Stimulated activated CD8-positive, alpha-beta memory T cell treated with anti-CD3 and anti-CD28 coated beads, Interleukin-12 subunit alpha, Interleukin-12 subunit beta, amount 100 ng/mL, for 1 hour (primary cell): ENCODE results near the gene MICAL3.

Experiments
- DNase-seq: peaks from one replicate; pipeline ENCODE4 v3.0.0-alpha.2; 2020; ENCODE audit warnings: low read depth

The MICAL3 gene

DNA sequence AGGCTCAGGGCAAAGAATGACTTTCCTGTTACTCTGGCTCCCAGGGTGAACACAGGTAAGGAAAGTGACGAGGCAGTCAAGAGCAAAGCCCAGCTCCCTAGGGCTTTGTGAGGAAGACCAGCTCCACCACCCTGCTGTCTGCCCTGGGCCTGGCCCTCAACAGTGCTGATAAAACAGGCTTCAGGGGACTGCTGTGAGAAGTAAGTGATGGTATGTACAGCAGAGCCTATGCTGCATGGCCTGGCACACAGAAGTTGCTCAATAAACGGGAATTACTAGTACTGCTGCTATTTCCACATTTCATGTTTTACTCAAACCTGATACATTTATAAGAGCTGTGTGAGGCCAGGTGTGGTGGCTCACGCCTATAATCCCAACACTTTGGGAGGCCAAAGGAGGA is 50.3 kb downstream of the MICAL3 start:
- no peak for DNase-seq

DNA sequence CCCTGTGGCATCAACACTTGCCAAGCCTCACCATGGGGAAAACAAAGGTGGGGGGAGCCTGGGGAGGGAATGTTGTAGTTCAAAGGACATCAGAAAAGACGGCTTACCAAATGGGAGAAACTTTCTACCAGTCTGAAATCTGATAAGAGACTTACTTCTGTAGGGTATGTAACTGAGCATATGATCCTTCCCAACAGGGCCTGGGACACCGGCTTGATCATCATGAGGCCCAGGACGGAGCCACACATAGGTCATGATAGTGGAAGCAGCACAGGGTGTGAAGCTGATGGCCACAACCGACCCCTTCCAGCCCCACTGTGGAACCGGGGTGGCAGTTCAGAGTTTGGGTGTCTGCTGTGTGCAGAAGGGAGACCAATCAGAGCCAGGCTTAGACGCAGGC is 51.1 kb downstream of the MICAL3 start:
- no peak for DNase-seq

DNA sequence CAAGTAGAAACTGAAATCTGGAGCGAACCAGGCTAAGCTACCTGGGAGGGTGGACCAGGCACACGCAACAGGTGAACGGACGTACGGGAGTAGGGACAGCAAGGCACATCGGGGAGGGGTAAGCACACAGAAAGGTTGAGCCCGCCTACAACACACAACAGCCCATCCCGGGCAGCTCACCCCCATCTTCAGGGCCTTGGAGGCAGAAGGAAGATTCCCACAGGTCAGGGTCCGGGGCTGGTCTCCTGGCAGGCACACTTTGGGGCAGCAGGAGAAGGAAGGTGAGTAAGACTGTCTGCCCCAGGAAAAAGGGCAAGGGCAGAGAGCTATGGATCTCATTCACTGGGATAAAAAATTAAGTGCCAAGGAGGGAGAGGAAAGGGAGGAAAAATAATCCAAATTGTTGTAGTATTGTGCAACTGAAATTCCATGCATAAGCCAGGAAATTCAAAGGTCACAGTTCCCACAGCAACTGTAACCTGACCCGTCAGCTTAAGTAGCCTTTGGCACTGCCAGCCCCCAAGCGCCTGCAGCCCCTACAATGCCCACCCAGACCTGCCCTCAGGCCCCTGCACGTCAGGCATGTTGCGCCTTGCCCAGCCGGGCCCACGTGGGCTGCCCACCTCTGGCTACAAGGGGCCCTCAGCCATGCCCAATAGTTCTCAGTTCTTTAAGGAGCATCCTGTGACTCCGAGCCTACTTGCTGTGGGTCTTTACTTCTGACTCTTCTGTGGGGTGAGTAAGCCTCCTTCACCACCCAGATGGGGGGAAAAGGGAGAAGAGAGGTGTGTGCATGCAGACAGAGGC is 51.8 kb downstream of the MICAL3 start:
- no peak for DNase-seq

DNA sequence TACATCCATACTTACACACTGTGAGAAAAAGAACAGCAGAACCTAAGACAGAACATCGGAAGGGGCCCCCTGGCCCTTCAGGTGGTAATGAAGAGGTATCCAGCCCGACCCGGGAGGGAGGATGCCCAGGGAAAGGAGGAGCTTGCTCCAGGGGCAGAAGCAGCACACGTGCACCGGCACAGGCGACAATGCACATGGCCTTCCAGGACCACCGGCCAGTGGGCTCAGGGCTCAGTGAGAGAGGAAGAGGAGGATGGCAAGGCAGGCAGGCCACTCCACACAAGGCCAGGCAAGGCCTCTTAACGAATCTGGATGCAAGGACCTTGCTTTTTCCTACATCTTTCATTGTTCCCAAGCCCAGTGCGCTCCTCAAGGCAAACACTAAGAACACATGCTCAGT is 52.6 kb downstream of the MICAL3 start:
- DNase-seq, result no peak

DNA sequence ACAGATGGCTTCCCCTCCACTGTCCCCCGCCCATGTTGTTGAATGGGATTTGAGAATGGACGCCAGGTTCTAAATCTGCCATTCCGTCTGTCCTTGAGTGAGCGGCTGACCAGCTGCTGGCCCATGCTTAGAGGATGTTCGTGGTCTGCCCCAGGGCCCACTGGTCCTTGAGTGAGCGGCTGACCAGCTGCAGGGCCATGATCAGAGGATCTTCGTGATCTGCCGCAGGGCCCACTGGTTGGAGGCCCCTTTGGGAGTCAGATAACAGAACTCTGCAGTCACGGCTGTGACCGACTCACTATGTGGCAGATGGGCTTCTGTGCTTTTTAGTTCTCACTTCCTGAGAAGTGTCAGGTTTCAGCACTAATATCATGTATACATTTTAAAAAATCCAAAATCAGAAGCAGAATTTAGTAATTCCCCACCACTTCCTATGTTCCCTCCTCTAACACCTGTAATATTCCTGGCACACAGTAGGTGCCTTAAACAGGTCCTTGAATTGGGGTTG is 54.1 kb downstream of the MICAL3 start:
- no peak for DNase-seq

DNA sequence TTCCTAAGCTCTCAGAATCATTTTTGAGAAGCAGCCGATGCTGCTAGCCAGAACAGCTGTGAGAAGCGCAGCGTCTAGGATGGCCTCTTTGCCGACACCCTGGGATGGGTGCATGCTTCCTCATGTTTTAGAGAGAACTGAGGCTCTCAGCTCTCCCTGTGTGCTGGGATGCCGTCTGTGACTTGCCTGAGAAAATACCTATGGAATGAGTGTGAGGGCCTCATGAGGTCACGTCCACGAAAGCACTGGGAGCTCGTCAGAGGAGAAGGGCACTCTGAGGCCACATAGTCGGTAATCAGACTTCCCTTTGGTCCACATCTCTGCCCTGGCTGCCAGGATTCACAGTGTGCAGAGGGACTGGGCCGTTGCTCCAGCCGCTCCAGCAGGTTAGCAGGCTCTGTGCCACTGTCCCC is 54.7 kb downstream of the MICAL3 start:
- no peak for DNase-seq

DNA sequence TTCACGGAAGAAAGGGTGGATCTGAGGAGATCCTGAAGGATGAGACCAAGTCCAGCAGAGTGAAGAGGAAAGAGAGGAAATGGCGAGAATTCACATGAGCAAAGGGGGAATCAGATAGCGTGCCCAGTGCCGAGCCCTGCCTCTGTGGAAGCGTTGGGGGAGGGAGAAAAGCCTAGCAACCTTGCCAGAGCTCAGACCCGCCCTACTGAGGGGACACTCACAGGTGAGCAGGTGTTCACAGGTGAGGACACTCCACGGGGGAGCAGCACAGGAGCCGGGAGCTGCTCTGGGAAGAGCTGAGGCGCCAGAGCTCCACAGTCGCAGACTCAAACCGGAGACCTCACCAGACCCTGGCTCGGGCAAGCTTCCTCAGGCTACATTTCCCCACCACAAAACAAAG is 56.2 kb downstream of the MICAL3 start:
- no peak for DNase-seq

DNA sequence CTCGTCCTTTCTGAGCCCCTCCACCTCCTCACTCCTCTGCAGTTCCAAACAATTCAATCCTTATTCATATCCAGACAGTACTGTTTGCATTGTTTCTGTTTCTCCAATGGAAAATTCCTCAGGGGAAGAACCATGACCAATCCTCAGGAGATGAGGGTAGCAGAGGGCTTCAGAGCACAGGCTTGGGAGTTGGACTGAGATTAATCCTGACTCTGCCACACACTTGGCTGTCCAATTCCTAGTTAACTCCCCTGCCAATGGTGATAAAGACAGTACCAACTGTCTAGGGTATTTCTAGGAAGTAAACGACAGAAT is 58.0 kb downstream of the MICAL3 start:
- DNase-seq, result no peak

DNA sequence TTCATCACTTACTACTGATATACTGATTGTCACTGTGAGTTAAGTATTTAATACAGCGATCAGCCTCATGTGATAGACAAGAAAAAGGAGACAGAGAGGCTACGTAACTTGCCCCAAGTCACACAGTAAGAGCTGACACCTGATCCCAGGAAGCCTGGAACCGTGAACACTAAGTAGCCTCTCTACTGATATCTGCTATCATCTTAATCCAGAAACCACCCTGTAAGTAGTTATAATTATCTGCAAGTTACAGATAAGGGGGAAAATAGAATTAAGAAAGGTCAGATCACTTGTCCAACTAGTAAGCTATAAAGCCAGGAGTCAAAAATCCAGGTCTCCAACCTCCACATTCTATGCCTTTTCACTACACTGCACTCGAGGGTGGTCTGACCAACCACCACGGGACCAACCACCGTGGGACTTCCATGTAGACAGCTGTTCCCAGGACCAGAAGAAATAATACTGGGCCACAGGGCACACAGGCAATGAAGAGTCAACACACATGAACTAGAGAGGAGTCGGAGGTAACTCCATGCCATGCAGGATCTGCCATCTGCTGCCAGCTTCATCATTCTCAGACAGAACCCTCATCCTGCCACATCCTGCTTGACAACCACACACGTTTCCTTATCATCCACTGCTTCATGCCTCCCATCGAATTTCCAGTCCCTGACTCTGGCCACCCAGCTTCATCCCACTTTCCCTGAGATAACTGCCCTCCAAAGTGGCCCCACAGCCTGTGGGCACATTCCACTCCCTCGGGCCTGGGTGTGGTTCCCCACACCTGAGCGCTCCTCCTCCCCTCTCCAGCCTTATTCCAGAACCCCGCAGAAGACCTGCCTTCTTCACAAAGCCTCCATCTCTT is 58.6 kb downstream of the MICAL3 start:
- no peak for DNase-seq

DNA sequence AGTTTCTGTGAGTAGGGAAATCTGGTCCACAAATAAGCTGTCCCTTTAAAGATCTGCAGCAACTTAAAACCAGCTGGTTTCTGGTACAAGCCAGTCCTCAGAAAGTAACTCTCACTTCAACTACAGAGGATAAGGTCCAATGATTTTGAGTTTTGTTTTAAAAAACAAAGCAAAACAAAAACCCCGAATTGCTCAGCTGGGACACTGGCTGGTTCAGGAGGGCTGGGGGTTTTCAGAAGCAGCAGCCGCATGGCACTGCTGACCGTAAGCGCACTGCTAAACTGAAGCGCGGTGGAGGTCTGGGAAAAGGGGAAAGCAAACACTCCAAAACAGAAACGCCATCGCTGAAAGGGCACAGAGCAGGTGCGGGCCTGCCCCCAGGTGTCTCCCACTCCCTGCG is 59.7 kb downstream of the MICAL3 start:
- DNase-seq, result no peak

DNA sequence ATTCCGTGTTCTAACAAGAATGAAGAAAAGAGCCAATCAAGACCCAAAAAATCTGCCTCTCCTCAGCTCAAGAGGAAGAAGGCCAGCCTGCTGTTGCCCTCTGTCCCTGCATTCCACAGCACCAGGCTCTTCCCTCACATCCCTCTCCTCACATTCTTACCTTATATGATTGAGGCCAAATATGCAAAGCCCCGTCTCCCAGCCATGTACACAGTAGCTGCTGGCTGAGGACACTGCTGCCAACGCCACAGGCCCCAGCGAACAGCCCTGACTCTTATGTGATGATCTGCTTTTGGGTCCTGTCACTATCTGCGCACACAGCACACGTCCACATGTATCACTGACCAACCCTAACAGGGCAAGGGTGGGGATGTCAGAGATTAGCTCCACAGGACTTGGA is 60.2 kb downstream of the MICAL3 start:
- DNase-seq, result no peak

DNA sequence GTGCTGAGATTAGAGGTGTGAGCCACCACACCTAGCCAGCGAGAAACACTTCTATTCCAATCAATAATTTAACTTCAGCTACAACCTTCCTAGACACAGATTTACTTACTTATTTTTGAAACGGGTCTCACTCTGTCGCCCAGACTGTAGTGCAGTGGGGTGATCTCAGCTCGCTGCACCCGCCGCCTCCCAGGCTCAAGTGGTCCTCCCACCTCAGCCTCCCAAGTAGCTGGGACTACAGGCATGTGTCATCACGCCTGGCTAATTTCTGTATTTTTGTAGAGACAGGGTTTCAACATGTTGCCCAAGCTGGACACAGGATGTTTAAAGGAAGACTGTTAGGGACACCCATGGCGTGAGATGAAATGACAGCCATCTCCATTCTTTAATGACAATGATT is 61.3 kb downstream of the MICAL3 start:
- no peak for DNase-seq

DNA sequence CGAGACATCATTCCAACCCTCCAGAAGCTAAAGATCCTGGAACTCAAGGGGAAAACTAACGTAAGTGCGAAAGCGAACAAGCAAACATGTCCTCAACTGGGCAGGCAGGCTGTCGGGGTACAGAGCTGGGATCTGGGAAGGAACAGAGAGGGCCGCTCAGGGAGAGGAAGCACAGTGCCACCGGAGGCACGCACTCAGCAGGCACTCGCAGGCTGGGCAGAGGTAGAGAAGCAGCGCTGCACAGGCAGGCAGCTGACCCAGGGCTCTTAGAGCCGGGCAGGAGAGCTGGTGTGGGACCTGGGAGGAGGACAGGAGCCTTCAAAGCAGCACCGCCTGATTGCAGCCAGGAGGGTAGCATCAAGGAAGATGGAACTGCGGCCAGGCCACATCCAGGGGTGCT is 62.2 kb downstream of the MICAL3 start:
- DNase-seq, result no peak

DNA sequence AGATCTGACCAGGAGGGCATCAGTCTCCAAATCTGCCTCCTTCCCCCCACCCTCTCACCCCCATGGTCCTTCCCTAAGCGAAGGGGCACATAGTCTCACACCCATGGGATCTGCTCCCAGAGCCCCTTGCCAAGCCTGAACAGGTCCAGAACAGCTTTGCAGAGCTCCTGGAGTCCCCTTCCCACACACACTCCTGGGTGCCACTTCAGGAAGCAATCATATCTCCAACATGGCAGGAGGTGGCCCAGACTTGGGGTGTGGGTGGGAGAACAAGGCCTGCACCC is 63.0 kb downstream of the MICAL3 start:
- DNase-seq, result no peak

DNA sequence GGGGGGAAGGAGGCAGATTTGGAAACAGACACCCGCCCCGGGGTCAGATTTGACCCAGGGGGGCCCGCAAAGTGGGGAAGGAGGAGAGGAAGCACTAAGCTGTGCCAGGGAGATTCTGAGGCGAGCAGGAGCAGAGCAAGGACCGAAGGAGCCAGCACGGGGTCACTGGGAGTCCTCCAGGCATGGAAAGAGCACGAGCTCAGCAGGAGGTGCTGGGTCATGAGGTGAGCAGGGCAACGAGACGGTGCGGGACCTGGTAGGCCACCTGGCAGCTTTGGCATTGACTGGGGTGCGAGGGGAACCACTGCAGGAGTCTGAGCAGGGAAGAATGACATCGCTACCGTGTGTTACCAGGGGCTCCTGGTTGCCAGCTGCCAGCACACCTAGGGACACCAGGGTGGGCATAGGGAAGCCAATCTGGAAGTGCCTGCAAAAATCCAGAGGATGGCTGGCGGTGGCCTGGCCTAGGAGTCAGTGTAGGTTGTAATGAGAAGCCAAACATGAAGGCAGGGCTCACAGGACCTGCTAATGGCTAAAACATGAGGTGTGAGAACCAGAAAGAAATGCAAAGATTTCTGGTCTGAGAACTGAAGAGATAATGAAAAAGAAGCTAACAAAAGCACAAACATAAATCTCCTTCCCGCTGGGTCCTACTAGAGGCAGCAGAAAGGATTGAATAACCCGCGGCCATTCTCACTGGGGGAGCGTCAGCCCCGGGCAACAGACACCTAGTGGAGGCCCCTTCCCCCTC is 63.5 kb downstream of the MICAL3 start:
- DNase-seq, result no peak

DNA sequence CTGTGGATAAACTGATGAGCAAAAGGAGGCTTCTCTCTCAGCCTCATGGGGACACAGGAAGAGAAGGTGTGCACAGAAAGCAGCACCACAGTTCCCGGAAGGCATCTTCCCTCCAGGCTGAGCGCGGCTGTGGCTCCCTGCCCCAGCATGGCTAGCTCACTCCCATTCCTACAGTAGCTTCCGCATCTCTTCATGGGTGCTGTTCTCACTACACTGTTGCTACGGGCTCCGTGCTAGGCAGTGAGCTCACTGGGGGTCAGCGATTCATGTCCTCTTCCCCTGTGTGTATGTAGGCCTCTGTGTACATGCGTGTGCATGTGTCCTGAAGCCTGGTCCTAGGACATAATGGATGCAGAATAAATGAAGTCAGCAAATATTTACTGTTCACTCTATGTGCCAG is 64.3 kb downstream of the MICAL3 start:
- no peak for DNase-seq

DNA sequence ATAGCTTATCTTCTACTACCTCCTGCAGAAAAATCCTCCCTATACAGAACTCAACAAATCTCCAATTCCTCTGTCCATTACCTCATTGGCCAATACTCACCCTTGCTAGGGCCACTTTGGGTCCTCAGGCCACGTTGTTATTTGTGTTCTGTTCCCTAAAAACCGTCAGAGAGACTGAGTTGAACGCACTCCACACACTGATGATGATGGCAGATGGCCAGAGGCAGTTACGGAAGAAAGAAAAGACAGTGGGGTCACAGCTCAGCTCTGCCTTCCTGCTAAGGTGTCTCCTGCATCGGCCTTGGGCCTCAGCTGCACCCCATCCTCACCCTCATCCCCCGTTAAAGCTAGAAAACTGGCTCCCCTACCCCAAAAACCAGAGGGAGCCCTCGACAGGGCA is 66.2 kb downstream of the MICAL3 start:
- DNase-seq, result no peak

DNA sequence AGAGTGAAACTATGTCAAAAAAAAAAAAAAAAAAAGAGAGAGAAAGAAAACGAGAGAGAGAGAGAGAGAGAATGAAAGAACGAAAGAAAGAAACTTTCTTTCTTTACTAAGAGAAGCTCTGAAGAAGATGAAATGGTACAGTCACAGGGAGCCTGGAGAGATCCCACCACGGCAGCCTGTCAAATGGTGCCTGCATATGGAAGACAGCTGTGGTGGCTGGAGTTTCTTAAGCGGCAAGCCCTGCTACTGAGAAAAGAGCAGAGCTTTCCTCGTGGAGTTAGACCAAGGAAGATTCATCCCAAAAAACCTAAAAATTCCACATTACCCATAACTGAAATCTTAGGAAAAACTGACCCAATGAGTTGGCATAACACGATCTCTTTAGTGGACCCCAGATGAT is 66.7 kb downstream of the MICAL3 start:
- DNase-seq, result no peak

DNA sequence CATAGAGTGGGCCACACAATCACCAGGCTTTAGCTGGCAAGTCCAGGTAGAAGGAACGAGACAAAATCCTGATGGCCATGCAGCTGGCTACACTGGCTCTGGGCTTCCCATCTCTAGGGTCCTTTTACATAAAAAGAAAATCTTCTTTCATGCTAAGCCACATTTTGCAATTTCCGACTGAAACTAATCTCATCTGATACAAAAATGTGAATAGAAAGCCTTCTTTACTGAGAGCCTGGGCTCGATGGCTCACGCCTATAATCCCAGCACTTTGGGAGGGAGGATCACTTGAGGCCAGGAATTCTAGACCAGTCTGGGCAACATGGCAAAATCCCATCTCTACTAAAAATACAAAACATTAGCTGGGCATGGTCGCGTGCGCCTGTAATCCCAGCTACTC is 67.2 kb downstream of the MICAL3 start:
- no peak for DNase-seq

DNA sequence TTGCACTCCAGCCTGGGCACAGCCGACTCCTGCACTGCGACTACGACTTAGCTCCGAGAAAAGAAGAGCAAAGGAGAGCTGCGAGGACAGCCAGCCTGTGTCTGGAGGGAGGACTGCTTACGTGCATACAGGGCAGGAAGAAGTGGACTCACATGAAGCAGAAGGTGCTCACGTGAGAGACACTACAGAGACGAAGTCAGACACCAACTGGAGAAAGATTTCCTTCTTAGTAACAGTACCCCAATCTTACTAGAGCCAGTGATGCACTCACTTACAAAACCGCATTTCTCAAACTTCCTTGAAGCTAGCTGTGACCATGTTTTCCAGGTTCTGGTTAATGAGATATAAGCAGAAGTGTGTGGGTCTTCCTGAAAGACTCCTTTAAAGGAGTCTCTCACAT is 67.7 kb downstream of the MICAL3 start:
- DNase-seq, result no peak

DNA sequence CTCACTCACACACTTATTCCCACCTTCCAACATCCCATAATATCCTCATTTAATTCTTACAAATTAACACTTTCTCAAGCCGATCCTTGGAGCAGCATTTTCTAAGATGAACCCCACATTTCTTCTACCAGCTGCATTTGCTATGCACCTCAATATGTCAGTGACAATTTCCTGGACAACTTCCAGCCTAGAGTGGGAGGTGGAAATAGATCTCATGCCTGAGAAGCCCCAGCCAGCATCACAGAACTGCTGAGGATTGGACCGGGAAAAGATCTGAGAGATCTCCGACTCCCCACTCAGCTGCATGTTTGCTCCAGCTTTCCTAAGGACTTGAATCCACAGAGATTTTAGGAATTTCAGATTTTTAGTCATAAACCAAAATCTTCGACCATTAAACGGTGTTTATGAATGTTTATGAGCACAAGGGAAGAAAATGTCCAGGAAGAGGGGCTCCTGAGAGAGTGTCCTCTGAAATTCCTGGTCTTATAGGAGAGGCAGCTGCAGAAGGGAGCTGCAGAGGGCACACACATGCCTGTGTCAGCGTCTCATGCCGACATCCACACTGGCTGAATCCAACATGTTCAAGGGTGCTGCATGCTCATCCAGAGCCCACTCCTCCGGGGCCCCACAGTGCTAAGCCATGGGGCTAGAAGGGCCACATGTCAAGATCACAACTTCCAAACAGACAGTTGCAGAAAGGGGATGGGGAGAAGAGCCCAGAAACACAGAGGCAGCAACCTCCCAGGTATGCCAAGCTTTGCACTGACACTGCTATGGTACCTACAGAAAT is 68.6 kb downstream of the MICAL3 start:
- DNase-seq, result no peak
